HEK293 (cell line): ENCODE results near the gene ITGA11.

Source experiments
- CTCF ChIA-PET: fragments of 350-600 bp; formaldehyde crosslinking; extraction: SDS; loops from one replicate; lab custom pipeline; 2021; ENCODE audit warnings: antibody characterized with exemption; lab: Yijun Ruan, JAX
- POLR2A ChIA-PET: fragments of 300-600 bp; formaldehyde crosslinking; extraction: SDS; loops from one replicate; lab custom pipeline; 2020; ENCODE audit warnings: antibody characterized with exemption, inconsistent platforms; lab: Yijun Ruan, JAX
- H3K27ac ChIP-seq: fragments of 200-500 bp; sonication (Bioruptor generic); 2 replicates; pipeline ENCODE4 v1.5.1; 2014; ENCODE audit warnings: low read depth, low read length, control low read depth, inconsistent platforms; ENCODE audit errors: extremely low read depth
- H3K36me3 ChIP-seq, 2 experiments: fragments of 200-500 bp in 1 of 2; sonication (Bioruptor generic) in 1 of 2; 1 replicate in 1 of 2; 2 replicates in 1 of 2; pipeline ENCODE4 v1.5.1; 2014 to 2017; ENCODE audit warnings: inconsistent platforms in 2 of 2, low read length in 2 of 2; ENCODE audit not compliant: control insufficient read depth in 2 of 2, insufficient read depth in 1 of 2
- H3K4me1 ChIP-seq: fragments of 200-500 bp; sonication (Bioruptor generic); 2 replicates; pipeline ENCODE4 v1.5.1; 2014; ENCODE audit warnings: mild to moderate bottlenecking, low read length, inconsistent platforms; ENCODE audit not compliant: control insufficient read depth, insufficient read depth
- H3K4me3 ChIP-seq: 2 replicates; pipeline ENCODE4 v1.5.1; 2011; ENCODE audit warnings: low read depth, mild to moderate bottlenecking, control low read depth, low read length, moderate library complexity
- H3K9me3 ChIP-seq: fragments of 200-500 bp; sonication (Bioruptor generic); 2 replicates; pipeline ENCODE4 v1.5.1; 2014; ENCODE audit warnings: low read depth, low read length, inconsistent platforms; ENCODE audit not compliant: control insufficient read depth, insufficient read depth
- EGR2 ChIP-seq: fragments of 450-650 bp; formaldehyde crosslinking; IDR thresholded peaks from 2 replicates; pipeline ENCODE4 v1.5.1; 2016; ENCODE audit warnings: low read depth, missing biosample characterization, missing genetic modification characterization
- GLIS1 ChIP-seq: fragments of 450-650 bp; formaldehyde crosslinking; IDR thresholded peaks from 2 replicates; pipeline ENCODE4 v1.5.1; 2016; ENCODE audit warnings: missing biosample characterization, missing genetic modification characterization
- GLIS2 ChIP-seq: fragments of 450-650 bp; formaldehyde crosslinking; IDR thresholded peaks from 2 replicates; pipeline ENCODE4 v1.5.1; 2016; ENCODE audit warnings: missing biosample characterization, missing genetic modification characterization
- MZF1 ChIP-seq: fragments of 450-650 bp; formaldehyde crosslinking; IDR thresholded peaks from 2 replicates; pipeline ENCODE4 v1.5.1; 2017; ENCODE audit warnings: missing biosample characterization, missing genetic modification characterization, borderline replicate concordance
- ZBTB1 ChIP-seq: fragments of 450-650 bp; formaldehyde crosslinking; IDR thresholded peaks from 2 replicates; pipeline ENCODE4 v1.5.1; 2016; ENCODE audit warnings: missing biosample characterization, missing genetic modification characterization
- ZFHX2 ChIP-seq: fragments of 450-650 bp; formaldehyde crosslinking; conservative IDR thresholded peaks from 2 replicates; pipeline ENCODE4 v1.5.1; 2016; ENCODE audit warnings: missing biosample characterization, missing genetic modification characterization
- ZNF132 ChIP-seq: fragments of 450-650 bp; formaldehyde crosslinking; IDR thresholded peaks from 2 replicates; pipeline ENCODE4 v1.5.1; 2017; ENCODE audit warnings: missing biosample characterization, missing genetic modification characterization, borderline replicate concordance
- ZNF324 ChIP-seq: fragments of 450-650 bp; formaldehyde crosslinking; IDR thresholded peaks from 2 replicates; pipeline ENCODE4 v1.5.1; 2016; ENCODE audit warnings: missing biosample characterization, missing genetic modification characterization
- ZNF48 ChIP-seq: fragments of 450-650 bp; formaldehyde crosslinking; IDR thresholded peaks from 2 replicates; pipeline ENCODE4 v1.5.1; 2016; ENCODE audit warnings: missing biosample characterization, missing genetic modification characterization
- ZNF488 ChIP-seq: fragments of 450-650 bp; formaldehyde crosslinking; IDR thresholded peaks from 2 replicates; pipeline ENCODE4 v1.5.1; 2016; ENCODE audit warnings: missing biosample characterization, missing genetic modification characterization
- ZNF544 ChIP-seq: fragments of 450-650 bp; formaldehyde crosslinking; IDR thresholded peaks from 2 replicates; pipeline ENCODE4 v1.5.0; 2017; ENCODE audit warnings: missing biosample characterization, missing genetic modification characterization
- ZNF549 ChIP-seq: fragments of 450-650 bp; IDR thresholded peaks from 2 replicates; pipeline ENCODE4 v1.5.1; 2018; ENCODE audit warnings: missing biosample characterization, missing genetic modification characterization, mild to moderate bottlenecking, inconsistent platforms, moderate library complexity
- ZNF626 ChIP-seq: fragments of 450-650 bp; sonication (Bioruptor Pico); formaldehyde crosslinking; IDR thresholded peaks from 2 replicates; pipeline ENCODE4 v1.5.1; 2018; ENCODE audit warnings: missing biosample characterization, missing genetic modification characterization, inconsistent platforms
- ZNF639 ChIP-seq: fragments of 450-650 bp; formaldehyde crosslinking; IDR thresholded peaks from 2 replicates; pipeline ENCODE4 v1.5.1; 2016; ENCODE audit warnings: missing biosample characterization, missing genetic modification characterization
- ZNF670 ChIP-seq: fragments of 450-650 bp; formaldehyde crosslinking; IDR thresholded peaks from 2 replicates; pipeline ENCODE4 v1.5.1; 2016; ENCODE audit warnings: missing biosample characterization, missing genetic modification characterization, low read depth
- ZSCAN30 ChIP-seq: fragments of 450-650 bp; IDR thresholded peaks from 2 replicates; pipeline ENCODE4 v1.5.1; 2018; ENCODE audit warnings: missing biosample characterization, mild to moderate bottlenecking, missing genetic modification characterization, moderate library complexity
- TF ChIP-seq, protein P1 (sequence below): fragments of 450-650 bp; formaldehyde crosslinking; IDR thresholded peaks from 2 replicates; pipeline ENCODE4 v1.5.1; 2016; ENCODE audit warnings: missing biosample characterization, missing genetic modification characterization
- TF ChIP-seq, protein P2 (sequence below): fragments of 450-650 bp; formaldehyde crosslinking; IDR thresholded peaks from 2 replicates; pipeline ENCODE4 v1.5.1; 2016; ENCODE audit warnings: missing biosample characterization, missing genetic modification characterization, low read depth
- TF ChIP-seq, protein P3 (sequence below): fragments of 450-650 bp; formaldehyde crosslinking; IDR thresholded peaks from 2 replicates; pipeline ENCODE4 v1.5.1; 2016; ENCODE audit warnings: missing biosample characterization, missing genetic modification characterization
- TF ChIP-seq, protein P4 (sequence below): fragments of 450-650 bp; formaldehyde crosslinking; IDR thresholded peaks from 2 replicates; pipeline ENCODE4 v1.5.1; 2017; ENCODE audit warnings: missing biosample characterization, mild to moderate bottlenecking, missing genetic modification characterization, moderate library complexity
- TF ChIP-seq, protein P5 (sequence below): fragments of 450-650 bp; formaldehyde crosslinking; IDR thresholded peaks from 2 replicates; pipeline ENCODE4 v1.5.1; 2016; ENCODE audit warnings: missing biosample characterization, missing genetic modification characterization
- TF ChIP-seq, protein P6 (sequence below): fragments of 450-650 bp; formaldehyde crosslinking; IDR thresholded peaks from 2 replicates; pipeline ENCODE4 v1.5.1; 2016; ENCODE audit warnings: missing biosample characterization, missing genetic modification characterization

The ITGA11 gene

GRCh38 chr15:68328443-68328842 is 103.5 kb downstream of the ITGA11 start (continued):
- no peak for TF ChIP-seq ZNF639 (tag by site-specific recombination)
- TF ChIP-seq, all 188 proteins: peak for 0

- Histone ChIP-seq H3K4me1 (no peaks in the 10 kb centered on the region), H3K9me3 (no peaks in the 10 kb centered on the region), H3K36me3 (no peaks in the 10 kb centered on the region), H3K4me3 (no peak overlapping the region), H3K27ac (no peak overlapping the region)
- CTCF ChIA-PET, result interaction anchor here (1.2 kb wide), 1 partner anchor 8 kb away, joined by 3 read pairs; no protein-coding TSS in a partner anchor
- POLR2A ChIA-PET, result no interaction called here
- TF ChIP-seq ZSCAN30 (tag by site-specific recombination) (no peak), GLIS1 (no peak), ZBTB1 (tag by site-specific recombination) (no peak), ZNF324 (no peak), ZNF626 (tag by site-specific recombination) (no peak), EGR2 (tag by site-specific recombination) (peak; percentile 79), GLIS2 (tag by site-specific recombination) (peak; percentile 27; the same call in 1 of the 2 replicates), ZFHX2 (tag by site-specific recombination) (peak; percentile 63), ZNF549 (tag by site-specific recombination) (no peak), ZNF488 (tag by site-specific recombination) (no peak), ZNF48 (tag by site-specific recombination) (no peak), MZF1 (tag by site-specific recombination) (no peak), ZNF132 (tag by site-specific recombination) (no peak), ZNF670 (no peak), ZNF544 (tag by site-specific recombination) (no peak)
- TF ChIP-seq, protein P1, sequence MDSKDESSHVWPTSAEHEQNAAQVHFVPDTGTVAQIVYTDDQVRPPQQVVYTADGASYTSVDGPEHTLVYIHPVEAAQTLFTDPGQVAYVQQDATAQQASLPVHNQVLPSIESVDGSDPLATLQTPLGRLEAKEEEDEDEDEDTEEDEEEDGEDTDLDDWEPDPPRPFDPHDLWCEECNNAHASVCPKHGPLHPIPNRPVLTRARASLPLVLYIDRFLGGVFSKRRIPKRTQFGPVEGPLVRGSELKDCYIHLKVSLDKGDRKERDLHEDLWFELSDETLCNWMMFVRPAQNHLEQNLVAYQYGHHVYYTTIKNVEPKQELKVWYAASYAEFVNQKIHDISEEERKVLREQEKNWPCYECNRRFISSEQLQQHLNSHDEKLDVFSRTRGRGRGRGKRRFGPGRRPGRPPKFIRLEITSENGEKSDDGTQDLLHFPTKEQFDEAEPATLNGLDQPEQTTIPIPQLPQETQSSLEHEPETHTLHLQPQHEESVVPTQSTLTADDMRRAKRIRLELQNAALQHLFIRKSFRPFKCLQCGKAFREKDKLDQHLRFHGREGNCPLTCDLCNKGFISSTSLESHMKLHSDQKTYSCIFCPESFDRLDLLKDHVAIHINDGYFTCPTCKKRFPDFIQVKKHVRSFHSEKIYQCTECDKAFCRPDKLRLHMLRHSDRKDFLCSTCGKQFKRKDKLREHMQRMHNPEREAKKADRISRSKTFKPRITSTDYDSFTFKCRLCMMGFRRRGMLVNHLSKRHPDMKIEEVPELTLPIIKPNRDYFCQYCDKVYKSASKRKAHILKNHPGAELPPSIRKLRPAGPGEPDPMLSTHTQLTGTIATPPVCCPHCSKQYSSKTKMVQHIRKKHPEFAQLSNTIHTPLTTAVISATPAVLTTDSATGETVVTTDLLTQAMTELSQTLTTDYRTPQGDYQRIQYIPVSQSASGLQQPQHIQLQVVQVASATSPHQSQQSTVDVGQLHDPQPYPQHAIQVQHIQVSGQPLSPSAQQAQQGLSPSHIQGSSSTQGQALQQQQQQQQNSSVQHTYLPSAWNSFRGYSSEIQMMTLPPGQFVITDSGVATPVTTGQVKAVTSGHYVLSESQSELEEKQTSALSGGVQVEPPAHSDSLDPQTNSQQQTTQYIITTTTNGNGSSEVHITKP, result peak; percentile 98
- TF ChIP-seq, protein P2, sequence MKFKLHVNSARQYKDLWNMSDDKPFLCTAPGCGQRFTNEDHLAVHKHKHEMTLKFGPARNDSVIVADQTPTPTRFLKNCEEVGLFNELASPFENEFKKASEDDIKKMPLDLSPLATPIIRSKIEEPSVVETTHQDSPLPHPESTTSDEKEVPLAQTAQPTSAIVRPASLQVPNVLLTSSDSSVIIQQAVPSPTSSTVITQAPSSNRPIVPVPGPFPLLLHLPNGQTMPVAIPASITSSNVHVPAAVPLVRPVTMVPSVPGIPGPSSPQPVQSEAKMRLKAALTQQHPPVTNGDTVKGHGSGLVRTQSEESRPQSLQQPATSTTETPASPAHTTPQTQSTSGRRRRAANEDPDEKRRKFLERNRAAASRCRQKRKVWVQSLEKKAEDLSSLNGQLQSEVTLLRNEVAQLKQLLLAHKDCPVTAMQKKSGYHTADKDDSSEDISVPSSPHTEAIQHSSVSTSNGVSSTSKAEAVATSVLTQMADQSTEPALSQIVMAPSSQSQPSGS (tag by site-specific recombination), result no peak
- TF ChIP-seq, protein P3, sequence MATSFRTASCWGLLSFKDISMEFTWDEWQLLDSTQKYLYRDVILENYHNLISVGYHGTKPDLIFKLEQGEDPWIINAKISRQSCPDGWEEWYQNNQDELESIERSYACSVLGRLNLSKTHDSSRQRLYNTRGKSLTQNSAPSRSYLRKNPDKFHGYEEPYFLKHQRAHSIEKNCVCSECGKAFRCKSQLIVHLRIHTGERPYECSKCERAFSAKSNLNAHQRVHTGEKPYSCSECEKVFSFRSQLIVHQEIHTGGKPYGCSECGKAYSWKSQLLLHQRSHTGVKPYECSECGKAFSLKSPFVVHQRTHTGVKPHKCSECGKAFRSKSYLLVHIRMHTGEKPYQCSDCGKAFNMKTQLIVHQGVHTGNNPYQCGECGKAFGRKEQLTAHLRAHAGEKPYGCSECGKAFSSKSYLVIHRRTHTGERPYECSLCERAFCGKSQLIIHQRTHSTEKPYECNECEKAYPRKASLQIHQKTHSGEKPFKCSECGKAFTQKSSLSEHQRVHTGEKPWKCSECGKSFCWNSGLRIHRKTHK (tag by site-specific recombination), result no peak
- TF ChIP-seq, protein P4, sequence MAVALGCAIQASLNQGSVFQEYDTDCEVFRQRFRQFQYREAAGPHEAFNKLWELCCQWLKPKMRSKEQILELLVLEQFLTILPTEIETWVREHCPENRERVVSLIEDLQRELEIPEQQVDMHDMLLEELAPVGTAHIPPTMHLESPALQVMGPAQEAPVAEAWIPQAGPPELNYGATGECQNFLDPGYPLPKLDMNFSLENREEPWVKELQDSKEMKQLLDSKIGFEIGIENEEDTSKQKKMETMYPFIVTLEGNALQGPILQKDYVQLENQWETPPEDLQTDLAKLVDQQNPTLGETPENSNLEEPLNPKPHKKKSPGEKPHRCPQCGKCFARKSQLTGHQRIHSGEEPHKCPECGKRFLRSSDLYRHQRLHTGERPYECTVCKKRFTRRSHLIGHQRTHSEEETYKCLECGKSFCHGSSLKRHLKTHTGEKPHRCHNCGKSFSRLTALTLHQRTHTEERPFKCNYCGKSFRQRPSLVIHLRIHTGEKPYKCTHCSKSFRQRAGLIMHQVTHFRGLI (tag by site-specific recombination), result no peak
- TF ChIP-seq, protein P5, sequence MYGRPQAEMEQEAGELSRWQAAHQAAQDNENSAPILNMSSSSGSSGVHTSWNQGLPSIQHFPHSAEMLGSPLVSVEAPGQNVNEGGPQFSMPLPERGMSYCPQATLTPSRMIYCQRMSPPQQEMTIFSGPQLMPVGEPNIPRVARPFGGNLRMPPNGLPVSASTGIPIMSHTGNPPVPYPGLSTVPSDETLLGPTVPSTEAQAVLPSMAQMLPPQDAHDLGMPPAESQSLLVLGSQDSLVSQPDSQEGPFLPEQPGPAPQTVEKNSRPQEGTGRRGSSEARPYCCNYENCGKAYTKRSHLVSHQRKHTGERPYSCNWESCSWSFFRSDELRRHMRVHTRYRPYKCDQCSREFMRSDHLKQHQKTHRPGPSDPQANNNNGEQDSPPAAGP, result no peak
- TF ChIP-seq, protein P6, sequence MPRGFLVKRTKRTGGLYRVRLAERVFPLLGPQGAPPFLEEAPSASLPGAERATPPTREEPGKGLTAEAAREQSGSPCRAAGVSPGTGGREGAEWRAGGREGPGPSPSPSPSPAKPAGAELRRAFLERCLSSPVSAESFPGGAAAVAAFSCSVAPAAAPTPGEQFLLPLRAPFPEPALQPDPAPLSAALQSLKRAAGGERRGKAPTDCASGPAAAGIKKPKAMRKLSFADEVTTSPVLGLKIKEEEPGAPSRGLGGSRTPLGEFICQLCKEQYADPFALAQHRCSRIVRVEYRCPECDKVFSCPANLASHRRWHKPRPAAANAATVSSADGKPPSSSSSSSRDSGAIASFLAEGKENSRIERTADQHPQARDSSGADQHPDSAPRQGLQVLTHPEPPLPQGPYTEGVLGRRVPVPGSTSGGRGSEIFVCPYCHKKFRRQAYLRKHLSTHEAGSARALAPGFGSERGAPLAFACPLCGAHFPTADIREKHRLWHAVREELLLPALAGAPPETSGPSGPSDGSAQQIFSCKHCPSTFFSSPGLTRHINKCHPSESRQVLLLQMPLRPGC (tag by site-specific recombination), result no peak
Measured at GRCh38 chr15:68326711-68327354, 105.1 kb downstream of the ITGA11 start.
